Caco-2 (cell line): ENCODE measurements around the gene MLC1. TPM values are rescaled to one million over a fixed set of nuclear protein-coding genes. Genes with fewer than 3 reads are reported as not detected.

Experiments used
- BruUV-seq: library from RNA; stranded (reverse); fragments of 400-500 nt; replicated peaks from 2 replicates; lab custom pipeline; 2021; lab: Mats Ljungman, UMichigan
- CTCF ChIA-PET: fragments of 300-600 bp; sonication (Branson Sonifier 250); formaldehyde crosslinking; loops from one replicate; lab custom pipeline; 2022; ENCODE audit warnings: antibody characterized with exemption; lab: Charles Lee
- POLR2A ChIA-PET: fragments of 300-600 bp; sonication (Branson Sonifier 250); formaldehyde crosslinking; loops from one replicate; lab custom pipeline; 2022; ENCODE audit warnings: antibody characterized with exemption; lab: Charles Lee
- DNase-seq, 2 experiments: peaks; one replicate each; pipeline versions ENCODE4 v3.0.0 to v3.0.0-alpha.2; 2020 to 2022
- H3K27me3 ChIP-seq: replicated peaks from 2 replicates; pipeline ENCODE4 v1.6.0; 2011; ENCODE audit warnings: low read length; ENCODE audit not compliant: control insufficient read depth, insufficient read depth
- H3K36me3 ChIP-seq: 2 replicates; pipeline ENCODE4 v1.5.1; 2011; ENCODE audit warnings: low read length; ENCODE audit not compliant: control insufficient read depth, insufficient read depth
- H3K4me1 ChIP-seq: fragments of 250-450 bp; sonication (Bioruptor Pico); 2 replicates; pipeline ENCODE4 v1.5.1; 2020; ENCODE audit warnings: mild to moderate bottlenecking
- H3K4me3 ChIP-seq: 2 replicates; pipeline ENCODE4 v1.5.1; 2011; ENCODE audit warnings: low read depth, mild to moderate bottlenecking, control low read depth, low read length
- H3K9me3 ChIP-seq: fragments of 250-450 bp; sonication (Bioruptor Pico); 2 replicates; pipeline ENCODE4 v1.5.1; 2020; ENCODE audit warnings: mild to moderate bottlenecking, moderate library complexity
- H3K27ac Mint-ChIP-seq: one replicate; pipeline ENCODE4 v1.8.0; 2022; ENCODE audit warnings: mixed read lengths; ENCODE audit not compliant: unreplicated experiment
- H3K27me3 Mint-ChIP-seq: one replicate; pipeline ENCODE4 v1.8.0; 2022; ENCODE audit warnings: mixed read lengths; ENCODE audit not compliant: insufficient read depth, unreplicated experiment
- H3K36me3 Mint-ChIP-seq: one replicate; pipeline ENCODE4 v1.8.0; 2022; ENCODE audit warnings: mild to moderate bottlenecking, mixed read lengths; ENCODE audit not compliant: insufficient read depth, unreplicated experiment
- H3K4me1 Mint-ChIP-seq: one replicate; pipeline ENCODE4 v1.8.0; 2022; ENCODE audit warnings: low read depth, mixed read lengths; ENCODE audit not compliant: unreplicated experiment
- H3K4me3 Mint-ChIP-seq: one replicate; pipeline ENCODE4 v1.8.0; 2022; ENCODE audit warnings: mild to moderate bottlenecking, moderate library complexity, mixed read lengths; ENCODE audit not compliant: unreplicated experiment
- H3K9me3 Mint-ChIP-seq: one replicate; pipeline ENCODE4 v1.8.0; 2022; ENCODE audit warnings: mixed read lengths; ENCODE audit not compliant: unreplicated experiment
- intact Hi-C: fragments of 100-400 bp; cut with micrococcal nuclease; formaldehyde crosslinking; loops from one replicate; pipeline ENCODE4 v1.10.0; 2022; ENCODE audit not compliant: unreplicated experiment
- total RNA-seq: library from RNA; stranded (reverse); gene quantifications from 2 replicates; pipeline ENCODE4 v1.2.3, GENCODE V29; 2022
- TF ChIP-seq, protein P1 (sequence below), 2 experiments: fragments of 200-600 bp in 1 of 2; IDR thresholded peaks; 1 replicate in 1 of 2; 2 replicates in 1 of 2; pipeline versions ENCODE4 v1.5.1 to v1.8.0; 2011 to 2022; ENCODE audit warnings: antibody characterized with exemption in 1 of 2, control low read depth in 1 of 2, inconsistent platforms in 1 of 2, low read depth in 1 of 2, low read length in 1 of 2, mild to moderate bottlenecking in 1 of 2, moderate library complexity in 1 of 2; ENCODE audit not compliant: insufficient read depth in 1 of 2, severe bottlenecking in 1 of 2, unreplicated experiment in 1 of 2

Gene MLC1
- total RNA-seq, 1 experiment from 2014 or later = 0.14 TPM

DNA sequence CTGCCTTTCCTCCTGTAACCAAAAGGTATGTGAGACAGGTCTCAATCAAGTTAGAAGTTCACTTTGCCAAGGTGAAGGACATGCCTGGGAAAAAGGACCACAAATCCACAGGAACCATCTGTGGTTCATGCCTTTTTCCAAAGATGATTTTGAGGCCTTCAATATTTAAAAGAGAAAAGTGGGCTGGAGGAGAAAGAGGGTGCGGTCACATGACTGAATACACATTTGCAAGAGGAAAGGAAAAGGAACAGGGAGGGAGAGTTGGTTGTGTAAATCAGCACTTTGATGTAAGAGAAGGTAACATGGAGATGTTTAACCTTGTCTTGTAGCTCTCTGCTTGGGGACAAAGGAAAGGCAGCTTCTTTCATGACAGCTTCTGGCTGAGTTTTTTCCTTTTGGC is 25.8 kb upstream of the MLC1 start:
- Histone ChIP-seq H3K4me1 (peaks cover 11% of the 10 kb centered on the region; the same call in 1 of the 2 replicates), H3K4me3 (no peak overlapping the region), H3K36me3 (no peaks in the 10 kb centered on the region), H3K9me3 (no peaks in the 10 kb centered on the region), H3K27me3 (no peaks in the 10 kb centered on the region)
- intact Hi-C loops = no loop called here
- Mint-ChIP-seq H3K36me3 (no peaks in the 10 kb centered on the region), H3K9me3 (no peaks in the 10 kb centered on the region), H3K4me3 (no peak overlapping the region), H3K27me3 (no peaks in the 10 kb centered on the region), H3K27ac (no peak overlapping the region), H3K4me1 (peaks cover 10% of the 10 kb centered on the region)
- TF ChIP-seq, protein P1, sequence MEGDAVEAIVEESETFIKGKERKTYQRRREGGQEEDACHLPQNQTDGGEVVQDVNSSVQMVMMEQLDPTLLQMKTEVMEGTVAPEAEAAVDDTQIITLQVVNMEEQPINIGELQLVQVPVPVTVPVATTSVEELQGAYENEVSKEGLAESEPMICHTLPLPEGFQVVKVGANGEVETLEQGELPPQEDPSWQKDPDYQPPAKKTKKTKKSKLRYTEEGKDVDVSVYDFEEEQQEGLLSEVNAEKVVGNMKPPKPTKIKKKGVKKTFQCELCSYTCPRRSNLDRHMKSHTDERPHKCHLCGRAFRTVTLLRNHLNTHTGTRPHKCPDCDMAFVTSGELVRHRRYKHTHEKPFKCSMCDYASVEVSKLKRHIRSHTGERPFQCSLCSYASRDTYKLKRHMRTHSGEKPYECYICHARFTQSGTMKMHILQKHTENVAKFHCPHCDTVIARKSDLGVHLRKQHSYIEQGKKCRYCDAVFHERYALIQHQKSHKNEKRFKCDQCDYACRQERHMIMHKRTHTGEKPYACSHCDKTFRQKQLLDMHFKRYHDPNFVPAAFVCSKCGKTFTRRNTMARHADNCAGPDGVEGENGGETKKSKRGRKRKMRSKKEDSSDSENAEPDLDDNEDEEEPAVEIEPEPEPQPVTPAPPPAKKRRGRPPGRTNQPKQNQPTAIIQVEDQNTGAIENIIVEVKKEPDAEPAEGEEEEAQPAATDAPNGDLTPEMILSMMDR (IDR thresholded peaks at IDR 0.05; ENCODE audit: insufficient read depth in 1 of 2, low read depth in 1 of 2, low read length in 1 of 2, severe bottlenecking in 1 of 2, unreplicated experiment in 1 of 2) = no peak
- no peak for DNase-seq
- CTCF ChIA-PET = no interaction called here
- POLR2A ChIA-PET = no interaction called here
- no TSS peak for BruUV-seq

DNA sequence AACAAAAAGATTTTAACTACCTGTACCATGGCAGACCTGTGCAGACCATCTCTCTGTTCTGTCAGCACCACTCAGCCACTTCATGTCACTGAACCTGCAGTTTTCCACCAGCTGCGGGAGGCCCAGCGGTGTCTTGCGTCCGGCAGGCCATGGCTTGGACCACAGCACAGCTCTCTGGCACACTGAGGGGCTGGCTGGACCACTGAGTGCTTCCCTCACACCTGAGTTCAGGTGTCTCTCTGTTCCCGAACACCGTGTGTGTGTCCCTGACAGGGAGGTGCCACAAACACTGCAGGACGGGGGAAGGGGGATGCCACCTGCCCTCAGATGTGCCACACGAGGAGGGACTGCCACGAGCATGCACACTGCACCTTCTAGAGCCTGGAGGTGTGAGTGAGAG is 22.3 kb upstream of the MLC1 start:
- no peak overlapping the region for H3K4me3 ChIP-seq
- TF ChIP-seq, protein P1 (IDR thresholded peaks at IDR 0.05; ENCODE audit: insufficient read depth in 1 of 2, low read depth in 1 of 2, low read length in 1 of 2, severe bottlenecking in 1 of 2, unreplicated experiment in 1 of 2) = no peak
- no peaks in the 10 kb centered on the region for H3K9me3 ChIP-seq
- H3K27me3 Mint-ChIP-seq = no peaks in the 10 kb centered on the region
- H3K27me3 ChIP-seq = no peaks in the 10 kb centered on the region
- 0 out of 2 replicates have a peak, but pooled peaks cover 5% of the 10 kb centered on the region for H3K4me1 ChIP-seq
- no TSS peak for BruUV-seq
- no peak overlapping the region for H3K4me3 Mint-ChIP-seq
- DNase-seq = no peak
- intact Hi-C loops = no loop called here
- no peaks in the 10 kb centered on the region for H3K9me3 Mint-ChIP-seq
- no peak overlapping the region for H3K27ac Mint-ChIP-seq
- ChIA-PET CTCF (no interaction called here), POLR2A (no interaction called here)
- peaks cover 6% of the 10 kb centered on the region for H3K4me1 Mint-ChIP-seq
- H3K36me3 Mint-ChIP-seq = no peaks in the 10 kb centered on the region
- H3K36me3 ChIP-seq = no peaks in the 10 kb centered on the region

DNA sequence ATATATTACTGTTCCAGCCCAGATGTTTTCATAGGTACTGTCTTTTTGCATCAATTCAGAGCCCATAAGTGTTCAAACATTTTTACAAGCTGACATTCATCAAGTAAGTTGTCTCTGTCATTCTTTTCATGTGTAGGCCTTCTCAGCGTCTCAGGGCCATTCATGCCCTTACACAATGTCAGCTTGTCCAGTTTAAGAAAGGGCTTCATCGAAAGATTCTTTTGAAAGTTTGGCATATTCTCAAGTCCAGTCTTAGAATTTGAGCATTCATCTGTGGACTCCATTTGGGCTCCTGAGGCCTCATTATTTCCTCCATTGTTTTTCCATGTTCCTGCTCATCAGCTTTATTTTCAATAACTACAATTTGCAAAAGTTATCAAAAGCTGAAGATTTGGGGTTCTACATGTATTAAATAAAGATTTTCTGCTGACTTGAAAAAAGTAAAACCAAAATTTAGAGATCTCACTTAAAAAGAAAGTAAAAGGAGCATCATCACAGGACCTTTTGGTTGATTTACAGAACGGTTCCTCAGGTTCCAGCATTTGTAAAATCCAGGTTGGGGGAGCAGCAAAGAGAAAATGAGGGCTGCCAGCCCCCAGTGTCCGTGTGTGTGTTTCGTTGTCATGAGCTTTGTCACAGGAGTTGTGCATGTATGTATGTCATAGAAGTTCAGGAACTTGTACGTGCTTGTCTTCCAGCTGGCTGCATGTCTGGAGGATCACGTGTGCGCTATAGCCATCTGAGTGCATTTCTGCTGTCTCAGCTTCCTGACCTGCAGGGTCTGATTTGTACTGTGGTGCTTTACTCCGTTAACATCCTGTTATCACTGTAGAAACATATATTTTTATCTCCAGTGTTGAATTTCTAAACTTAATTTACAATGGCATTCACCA is 20.2 kb upstream of the MLC1 start:
- POLR2A ChIA-PET = no interaction called here
- no peak for DNase-seq
- no peaks in the 10 kb centered on the region for H3K27me3 ChIP-seq
- H3K4me1 ChIP-seq = no peaks in the 10 kb centered on the region
- no TSS peak for BruUV-seq
- no peaks in the 10 kb centered on the region for H3K36me3 ChIP-seq
- Mint-ChIP-seq H3K27me3 (no peaks in the 10 kb centered on the region), H3K4me3 (no peak overlapping the region), H3K4me1 (peaks cover 6% of the 10 kb centered on the region), H3K27ac (no peak overlapping the region), H3K36me3 (no peaks in the 10 kb centered on the region), H3K9me3 (no peaks in the 10 kb centered on the region)
- H3K4me3 ChIP-seq = no peak overlapping the region
- no peaks in the 10 kb centered on the region for H3K9me3 ChIP-seq
- CTCF ChIA-PET = no interaction called here
- TF ChIP-seq, protein P1 (IDR thresholded peaks at IDR 0.05; ENCODE audit: insufficient read depth in 1 of 2, low read depth in 1 of 2, low read length in 1 of 2, severe bottlenecking in 1 of 2, unreplicated experiment in 1 of 2) = no peak
- intact Hi-C loops = no loop called here
